ENCODE results near the gene PIK3R6. TPM values are rescaled to one million over a fixed set of nuclear protein-coding genes. Genes with fewer than 3 reads are reported as not detected.
"Not testable (repeated sequence)": the region's sequence is repeated elsewhere in the genome, so short reads cannot be mapped to it uniquely, and the experiment has no call there.

PIK3R6 gene
- total RNA-seq, 1 donor from 2014 or later = 0.48 TPM

DNA sequence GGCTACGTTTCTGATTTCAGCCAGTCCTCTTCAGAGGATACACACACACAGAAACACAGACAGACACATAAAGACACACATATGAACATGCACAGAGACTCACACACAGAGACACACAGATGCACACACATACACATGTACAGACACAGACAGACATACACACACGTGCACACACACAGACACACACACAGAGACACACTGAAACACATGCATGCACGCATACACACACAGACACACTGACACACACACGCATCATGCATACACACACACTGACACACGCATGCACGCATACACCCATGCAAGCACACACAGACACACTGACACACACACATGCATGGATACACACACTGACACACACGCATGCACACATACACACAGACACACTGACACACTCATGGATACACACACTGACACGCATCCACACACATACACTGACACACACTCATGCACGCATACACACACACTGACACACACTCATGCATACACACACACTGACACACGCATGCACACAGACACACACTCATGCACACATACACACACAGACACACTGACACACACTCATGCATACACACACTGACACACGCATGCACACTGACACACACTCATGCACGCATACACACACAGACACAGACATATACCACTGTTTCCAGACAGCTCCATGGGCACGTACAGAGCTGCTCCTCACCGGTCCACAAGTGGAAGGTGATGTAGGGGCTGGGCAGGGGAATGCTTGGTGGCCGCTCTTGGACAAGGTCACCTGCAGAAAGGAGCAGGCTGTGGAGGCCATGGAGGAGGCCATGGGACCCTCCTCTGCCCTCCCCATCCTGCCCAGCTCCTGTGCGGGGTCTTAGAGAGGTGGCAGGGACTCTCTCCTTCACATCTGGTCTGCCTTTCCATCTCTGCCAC is 38.2 kb downstream of the PIK3R6 start:
- no peak for DNase-seq (ENCODE audit: low spot score)

- no peak for DNase-seq (ENCODE audit: low spot score)
These were observed 39.0 kb downstream of the PIK3R6 start for GRCh38 chr17:8828517-8828875.

DNA sequence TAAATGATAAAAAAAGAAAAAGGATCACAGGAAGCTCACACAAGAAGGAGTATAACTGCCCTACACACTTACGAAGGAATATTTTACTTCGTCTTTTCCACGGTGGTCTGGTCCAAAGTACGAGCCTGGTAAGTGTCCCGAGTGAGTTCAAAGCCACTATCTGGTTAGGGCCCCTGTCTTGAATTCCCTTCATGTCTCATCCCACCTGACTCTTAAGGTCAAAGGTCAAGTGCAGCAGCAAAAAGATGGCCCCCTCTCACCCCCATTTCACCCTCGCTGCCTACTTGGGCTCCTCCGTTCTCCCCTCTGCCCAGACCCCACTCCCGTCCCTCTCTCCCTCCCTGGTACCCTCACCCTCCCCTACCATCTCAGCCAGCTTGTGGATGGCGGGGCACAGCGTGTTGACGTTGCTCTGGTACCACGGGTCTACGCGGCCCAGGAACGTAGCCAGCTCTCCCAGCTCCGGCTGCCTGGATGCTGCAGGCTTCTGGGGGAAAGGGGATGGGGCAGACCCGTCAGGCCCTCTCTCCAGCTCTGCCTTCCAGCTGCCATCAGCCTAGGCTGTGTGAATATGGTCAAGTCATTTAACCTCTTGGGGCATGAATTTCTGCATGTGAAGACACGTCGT is 40.6 kb downstream of the PIK3R6 start:
- no peak for DNase-seq (ENCODE audit: low spot score)

DNA sequence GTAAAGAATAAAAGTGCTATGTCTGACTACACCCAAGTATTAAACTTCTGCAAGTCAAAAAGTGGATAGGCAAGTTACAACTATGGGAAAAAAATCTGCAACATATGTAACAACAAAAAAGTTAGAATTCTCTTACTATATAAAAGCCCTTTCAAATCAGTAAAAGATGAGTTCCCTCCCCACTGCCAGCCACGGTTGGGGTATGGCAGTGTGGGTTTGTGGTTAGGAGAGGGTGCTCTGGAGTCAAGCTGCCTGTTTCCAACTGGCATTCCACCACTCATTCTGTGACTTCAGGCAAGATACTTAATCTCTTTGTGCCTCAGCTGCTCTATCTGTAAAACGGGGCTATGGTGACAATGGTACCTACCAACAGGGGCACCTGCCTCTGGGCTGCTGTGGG is 41.7 kb downstream of the PIK3R6 start:
- no peak for DNase-seq (ENCODE audit: low spot score)

DNA sequence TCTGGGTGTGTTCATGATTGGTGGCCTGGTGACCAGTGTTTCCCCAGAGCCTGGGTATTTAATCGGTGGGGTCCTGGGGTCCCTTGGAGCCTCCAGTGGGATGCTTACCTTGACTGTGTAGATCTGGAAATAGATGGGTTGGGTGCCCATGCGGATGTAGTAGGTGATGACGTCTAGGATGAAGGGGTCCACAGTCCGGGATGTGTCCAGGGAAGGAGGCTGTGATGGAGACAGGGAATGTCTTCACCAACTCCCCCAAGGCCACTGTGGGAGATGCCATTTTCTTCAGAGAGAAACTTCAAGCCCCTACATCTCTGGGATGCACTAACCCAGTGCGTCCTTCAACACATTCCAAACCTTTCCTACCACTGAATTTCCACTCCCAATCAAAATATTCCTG is 44.2 kb downstream of the PIK3R6 start:
- DNase-seq (ENCODE audit: low spot score) = no peak

DNA sequence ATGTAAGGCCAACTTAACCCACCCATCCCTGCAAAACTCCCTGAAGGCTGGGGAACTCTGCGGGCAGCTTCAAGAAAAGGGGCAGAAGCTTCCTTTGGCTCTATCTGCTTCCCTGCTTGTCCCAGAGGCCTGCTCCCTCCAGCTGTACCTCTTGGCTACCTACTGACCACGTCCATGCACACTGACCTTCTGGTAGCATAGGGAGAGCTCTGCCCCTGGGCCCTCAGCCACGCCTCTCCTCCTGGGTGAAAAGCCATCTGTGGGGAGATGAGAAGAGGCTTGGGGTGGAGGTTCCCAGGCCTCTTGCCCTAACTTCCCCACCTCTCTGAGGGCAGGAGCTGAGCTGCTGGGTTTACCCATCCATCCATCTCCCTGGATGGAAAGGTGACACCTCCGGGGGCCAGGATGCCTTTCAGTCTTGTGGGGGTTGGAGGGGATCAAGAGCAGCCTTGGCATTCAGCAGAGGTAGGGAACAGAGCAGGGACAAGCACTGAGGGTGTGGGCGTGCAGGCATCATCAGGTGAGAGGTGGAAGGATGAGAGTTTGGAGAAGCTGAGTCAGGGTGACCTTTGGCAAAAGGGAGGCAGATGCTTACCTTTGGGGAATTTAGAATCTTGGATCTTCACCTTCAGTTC is 45.0 kb downstream of the PIK3R6 start:
- DNase-seq (ENCODE audit: low spot score) = no peak

- no peak for DNase-seq (ENCODE audit: low spot score)
These were observed 45.9 kb downstream of the PIK3R6 start for GRCh38 chr17:8821446-8822105.

GRCh38 chr17:8820311-8821010 is 47.0 kb downstream of the PIK3R6 start:
- DNase-seq (ENCODE audit: low spot score) = no peak

- DNase-seq (ENCODE audit: low spot score) = no peak
These were observed 48.7 kb downstream of the PIK3R6 start for GRCh38 chr17:8818654-8819330.

DNA sequence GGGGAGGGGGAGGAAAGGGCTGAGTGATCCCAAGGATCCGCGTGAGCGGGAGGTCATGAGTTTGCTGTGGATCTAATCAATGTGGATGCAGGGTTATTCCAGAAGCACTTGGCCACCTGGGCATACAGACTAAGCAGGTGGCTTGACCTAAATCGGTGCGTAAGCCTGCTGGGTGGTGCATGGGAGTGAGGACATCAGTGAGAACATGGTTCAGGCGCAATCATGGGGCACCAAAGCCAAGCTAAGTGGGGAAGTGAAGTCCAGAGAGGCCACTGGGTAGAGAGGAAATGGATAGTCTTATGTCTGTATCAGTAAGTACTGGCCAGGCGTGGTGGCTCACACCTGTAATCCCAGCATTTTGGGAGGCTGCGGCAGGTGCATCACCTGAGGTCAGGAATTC is 49.4 kb downstream of the PIK3R6 start:
- DNase-seq (ENCODE audit: low spot score) = no peak

GRCh38 chr17:8806926-8807550 is 60.4 kb downstream of the PIK3R6 start:
- DNase-seq (ENCODE audit: low spot score) = peak; percentile 49

GRCh38 chr17:8806253-8806925 is 61.1 kb downstream of the PIK3R6 start:
- DNase-seq (ENCODE audit: low spot score) = no peak

- not testable (repeated sequence) for DNase-seq (ENCODE audit: low spot score)
These were observed 62.1 kb downstream of the PIK3R6 start for GRCh38 chr17:8805396-8805795.

- DNase-seq (ENCODE audit: low spot score) = no peak
These were observed 63.7 kb downstream of the PIK3R6 start for GRCh38 chr17:8803531-8804420.

GRCh38 chr17:8801135-8801840 is 66.2 kb downstream of the PIK3R6 start:
- no peak for DNase-seq (ENCODE audit: low spot score)

DNA sequence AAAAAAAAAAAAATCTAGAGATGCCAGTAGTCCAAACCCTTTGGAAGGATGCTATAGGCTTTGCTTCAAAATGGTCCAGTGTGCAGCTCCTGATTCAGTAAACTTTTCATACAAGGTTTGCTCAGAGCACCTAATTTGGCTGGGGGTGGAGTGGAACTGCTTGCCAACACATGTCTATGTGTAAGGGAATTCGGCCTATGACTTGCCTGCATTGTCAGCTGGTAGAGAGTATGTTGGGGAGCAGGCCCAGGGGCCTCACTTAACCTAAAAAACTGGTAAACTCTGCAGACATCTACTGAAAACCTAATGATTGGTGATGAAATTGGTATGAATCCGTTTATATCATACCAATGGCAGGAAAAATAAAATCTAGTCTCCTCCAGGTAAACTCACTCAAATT is 66.8 kb downstream of the PIK3R6 start:
- no peak for DNase-seq (ENCODE audit: low spot score)

GRCh38 chr17:8799570-8800212 is 67.8 kb downstream of the PIK3R6 start:
- DNase-seq (ENCODE audit: low spot score) = no peak

Measured in umbilical cord (tissue), 2 donors.